SK-N-MC (cell line): Measurements from ENCODE around the gene SIDT1.

Source experiments
- EZH2 ChIP-seq: fragments of 200-600 bp; sonication (generic); IDR thresholded peaks from one replicate; pipeline ENCODE4 v1.6.1; 2017; ENCODE audit warnings: antibody characterized with exemption
- POLR2AphosphoS5 ChIP-seq: IDR thresholded peaks from 2 replicates; pipeline ENCODE4 v1.6.1; 2012; ENCODE audit warnings: mild to moderate bottlenecking, low read depth, low read length, borderline replicate concordance

DNA sequence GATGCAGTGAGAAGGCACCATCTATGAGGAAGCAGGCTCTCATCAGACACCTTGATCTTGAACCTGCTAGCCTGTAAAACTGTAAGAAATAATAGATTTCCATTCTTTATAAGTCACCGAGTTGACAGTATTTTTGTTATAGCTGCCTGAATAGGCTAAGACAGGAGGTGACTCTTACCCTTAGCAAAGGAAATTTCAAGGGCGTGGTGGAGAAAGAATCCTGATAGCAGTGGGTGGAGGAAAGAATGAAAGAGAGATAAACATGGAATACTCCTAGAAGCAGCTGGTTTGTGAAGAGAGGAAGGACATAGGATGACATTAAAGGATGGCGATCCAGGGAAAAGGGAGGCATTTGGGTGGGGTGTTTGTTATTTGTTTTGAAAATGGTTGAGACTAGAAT lies 41.4 kb downstream of the SIDT1 start:
- no peak for TF ChIP-seq EZH2
- TF ChIP-seq POLR2AphosphoS5: no peak
